Uterus (tissue), 4 donors: ENCODE data around the gene RPL15. TPM values are rescaled to one million over a fixed set of nuclear protein-coding genes. Genes with fewer than 3 reads are reported as not detected.

Source experiments
- DNase-seq, 2 donors: peaks; one replicate each; pipeline ENCODE4 v3.0.0-alpha.2; 2019 to 2020
- H3K27ac ChIP-seq, 2 donors: fragments of 200-600 bp; sonication (generic); 1 replicate in 1 of 2; 2 replicates in 1 of 2; pipeline ENCODE4 v1.5.1; 2016 to 2018
- H3K27me3 ChIP-seq, 2 donors: fragments of 200-600 bp; sonication (generic); one replicate each; pipeline ENCODE4 v1.5.1; 2018 to 2019; ENCODE audit warnings: control low read depth in 1 of 2
- H3K36me3 ChIP-seq, 2 donors: fragments of 200-600 bp; sonication (generic); one replicate each; pipeline ENCODE4 v1.5.1; 2019; ENCODE audit warnings: control low read depth in 1 of 2
- H3K4me1 ChIP-seq, 2 donors: fragments of 200-600 bp; sonication (generic); one replicate each; pipeline ENCODE4 v1.5.1; 2018 to 2019; ENCODE audit warnings: control low read depth in 1 of 2
- H3K4me3 ChIP-seq, 2 donors: fragments of 200-600 bp; sonication (generic); 1 replicate in 1 of 2; 2 replicates in 1 of 2; pipeline ENCODE4 v1.5.1; 2018 to 2019; ENCODE audit warnings: mild to moderate bottlenecking in 1 of 2
- H3K9me3 ChIP-seq, 2 donors: fragments of 200-600 bp; sonication (generic); one replicate each; pipeline ENCODE4 v1.5.1; 2019; ENCODE audit warnings: control low read depth in 1 of 2
- CTCF ChIP-seq, 4 experiments: fragments of 200-600 bp in 2 of 4; fragments of 450-650 bp in 2 of 4; sonication (generic) in 2 of 4; IDR thresholded peaks; one replicate each; pipeline ENCODE4 v1.5.1; 2016 to 2019; ENCODE audit warnings: antibody characterized with exemption in 4 of 4, mild to moderate bottlenecking in 2 of 4, moderate library complexity in 1 of 4
- POLR2A ChIP-seq, 2 donors: fragments of 450-650 bp; IDR thresholded peaks; one replicate each; pipeline ENCODE4 v1.6.1; 2016; ENCODE audit warnings: antibody characterized with exemption in 2 of 2, mild to moderate bottlenecking in 1 of 2, moderate library complexity in 1 of 2
- intact Hi-C: fragments of 100-400 bp; cut with DNase I; formaldehyde crosslinking; loops from one replicate; pipeline ENCODE4 v1.15.1; 2023; ENCODE audit warnings: low total_unique reads
- total RNA-seq, 4 donors: library from RNA; depleted of rRNA in 3 of 4; stranded (reverse); fragments of >200 nt in 3 of 4; gene quantifications; one replicate each; pipeline versions ENCODE4 v1.1.0 to v1.2.4, GENCODE V29; 2014 to 2023
- donor health status: DM: yes; HTN: yes; CAD: no.

Gene RPL15
- total RNA-seq, 4 donors from 2014 or later, result 2,242 to 5,103 (median 3,613) TPM

- DNase-seq, result no peak
- intact Hi-C loops, result no loop called here
- Histone ChIP-seq H3K4me3 (no peak overlapping the region), H3K27me3 (no peaks in the 10 kb centered on the region), H3K9me3 (no peaks in the 10 kb centered on the region), H3K4me1 (peaks cover 0 to 8% of the 10 kb centered on the region in 2 donors), H3K27ac (peak overlapping the region in 1 of 2 donors; percentile 23), H3K36me3 (no peaks in the 10 kb centered on the region)
- no peak for TF ChIP-seq POLR2A (IDR thresholded peaks at IDR 0.05)
- no peak for TF ChIP-seq CTCF (IDR thresholded peaks at IDR 0.05)
Observed at GRCh38 chr3:23959135-23959900, 42.4 kb downstream of the RPL15 start.

DNA sequence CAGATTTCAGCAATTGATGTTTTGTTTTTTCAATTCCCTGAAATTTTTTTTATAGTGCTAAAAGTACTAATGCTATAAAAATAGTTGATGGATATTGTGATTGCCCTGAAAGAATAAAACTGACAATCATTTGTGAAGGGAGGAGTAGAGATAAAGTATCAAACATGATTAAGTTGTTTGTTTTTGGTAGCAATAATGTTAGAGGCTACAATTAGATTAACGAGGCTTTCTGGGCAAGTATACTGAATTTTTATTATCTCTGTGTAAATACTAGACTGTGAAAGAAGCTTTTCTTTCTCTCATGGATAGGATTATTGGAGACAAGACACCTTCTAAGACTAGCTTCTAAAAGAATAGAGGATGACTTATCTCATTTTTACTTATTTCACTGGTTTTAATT is 43.7 kb downstream of the RPL15 start:
- Histone ChIP-seq H3K27me3 (no peaks in the 10 kb centered on the region), H3K27ac (peak overlapping the region; percentile 30 to 35), H3K4me1 (peaks cover 0 to 8% of the 10 kb centered on the region in 2 donors), H3K36me3 (no peaks in the 10 kb centered on the region), H3K4me3 (no peak overlapping the region), H3K9me3 (no peaks in the 10 kb centered on the region)
- DNase-seq, result no peak
- intact Hi-C loops, result no loop called here
- TF ChIP-seq POLR2A (IDR thresholded peaks at IDR 0.05), result no peak
- TF ChIP-seq CTCF (IDR thresholded peaks at IDR 0.05), result no peak

- no peaks in the 10 kb centered on the region for H3K36me3 ChIP-seq
- no peaks in the 10 kb centered on the region for H3K27me3 ChIP-seq
- intact Hi-C loops, result no loop called here
- no peak for DNase-seq
- TF ChIP-seq CTCF (IDR thresholded peaks at IDR 0.05) (no peak), POLR2A (IDR thresholded peaks at IDR 0.05) (no peak)
- H3K9me3 ChIP-seq, result no peaks in the 10 kb centered on the region
- peak overlapping the region; percentile 30 to 35 for H3K27ac ChIP-seq
- H3K4me1 ChIP-seq, result peaks cover 0 to 10% of the 10 kb centered on the region in 2 donors
- H3K4me3 ChIP-seq, result no peak overlapping the region
Observed at GRCh38 chr3:23961066-23961465, 44.1 kb downstream of the RPL15 start.

DNA sequence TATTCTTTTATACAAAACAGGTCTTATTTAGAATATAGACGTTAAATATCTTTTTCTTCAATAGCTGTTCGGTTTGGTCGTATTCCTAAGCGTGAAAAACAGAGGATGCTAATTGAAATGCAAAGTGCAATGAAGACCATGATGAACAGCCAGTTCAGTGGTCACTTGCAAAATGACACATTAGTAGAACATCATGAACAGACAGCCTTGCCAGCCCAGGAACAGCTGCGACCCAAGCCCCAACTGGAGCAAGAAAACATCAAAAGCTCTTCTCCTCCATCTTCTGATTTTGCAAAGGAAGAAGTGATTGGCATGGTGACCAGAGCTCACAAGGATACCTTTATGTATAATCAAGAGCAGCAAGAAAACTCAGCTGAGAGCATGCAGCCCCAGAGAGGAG is 45.0 kb downstream of the RPL15 start:
- Histone ChIP-seq H3K27me3 (no peaks in the 10 kb centered on the region), H3K27ac (peak overlapping the region in 1 of 2 donors; percentile 35), H3K4me1 (peaks cover 0 to 15% of the 10 kb centered on the region in 2 donors), H3K36me3 (no peaks in the 10 kb centered on the region), H3K4me3 (no peak overlapping the region), H3K9me3 (no peaks in the 10 kb centered on the region)
- intact Hi-C loops, result no loop called here
- no peak for DNase-seq
- TF ChIP-seq POLR2A (IDR thresholded peaks at IDR 0.05) (no peak), CTCF (IDR thresholded peaks at IDR 0.05) (no peak)

GRCh38 chr3:23964537-23965235 is 47.8 kb downstream of the RPL15 start:
- H3K27ac ChIP-seq, result no peak overlapping the region
- no peaks in the 10 kb centered on the region for H3K36me3 ChIP-seq

More at GRCh38 chr3:23964537-23965235, 47.8 kb downstream of the RPL15 start:
- TF ChIP-seq POLR2A (IDR thresholded peaks at IDR 0.05), result no peak
- no peak for TF ChIP-seq CTCF (IDR thresholded peaks at IDR 0.05)
- DNase-seq, result no peak
- intact Hi-C loops, result no loop called here
- H3K9me3 ChIP-seq, result no peaks in the 10 kb centered on the region
- peaks cover 0 to 15% of the 10 kb centered on the region in 2 donors for H3K4me1 ChIP-seq
- no peak overlapping the region for H3K4me3 ChIP-seq
- no peaks in the 10 kb centered on the region for H3K27me3 ChIP-seq
